HCT116 (cell line): ENCODE data around the gene CD83. TPM values are rescaled to one million over a fixed set of nuclear protein-coding genes. Genes with fewer than 3 reads are reported as not detected.

ENCODE experiments used
- ATAC-seq: fragments of 200-7000 bp; cut with Tn5 transposase; 2 replicates; pipeline ENCODE4 v1.9.1; 2020; ENCODE audit warnings: mild to moderate bottlenecking, moderate library complexity
- BruUV-seq: library from RNA; stranded (reverse); fragments of 400-500 nt; replicated peaks from 2 replicates; lab custom pipeline; 2021; lab: Mats Ljungman, UMichigan
- CTCF ChIA-PET: fragments of 300-600 bp; sonication (Branson Sonifier 250); formaldehyde crosslinking; loops from one replicate; lab custom pipeline; 2021; ENCODE audit warnings: antibody characterized with exemption; lab: Charles Lee
- POLR2A ChIA-PET: fragments of 300-600, 350-600 bp; sonication (Branson Sonifier 250); formaldehyde crosslinking; loops from one replicate; lab custom pipeline; 2021; ENCODE audit warnings: antibody characterized with exemption; lab: Charles Lee
- RAD21 ChIA-PET, 2 experiments: fragments of 300-600 bp; sonication (Branson Sonifier 250); formaldehyde crosslinking; loops; one replicate each; lab custom pipeline; 2023; ENCODE audit warnings: low total read pairs in 2 of 2; ENCODE audit not compliant: uncharacterized antibody in 2 of 2, unreplicated experiment in 2 of 2, low non-redundant PET in 1 of 2; lab: Charles Lee
- DNase-seq: peaks from one replicate; pipeline ENCODE4 v3.0.0-alpha.2; 2010; ENCODE audit warnings: low read depth, low spot score
- H2AFZ ChIP-seq: fragments of 200-600 bp; shearing (Covaris generic), sonication (generic); 2 replicates; pipeline ENCODE4 v1.6.1; 2017; ENCODE audit warnings: low read depth, mixed run types, mixed read lengths, antibody characterized with exemption, low read length; ENCODE audit not compliant: poor library complexity, severe bottlenecking
- H3K27ac ChIP-seq: 2 replicates; pipeline ENCODE4 v1.5.1; 2012; ENCODE audit warnings: low read depth, low read length
- H3K27me3 ChIP-seq: fragments of 200-600 bp; sonication (generic); 2 replicates; pipeline ENCODE4 v1.6.1; 2016; ENCODE audit warnings: mixed run types, low read length, mixed read lengths; ENCODE audit not compliant: insufficient read depth
- H3K36me3 ChIP-seq, 2 experiments: fragments of 200-500 bp in 1 of 2; fragments of 200-600 bp in 1 of 2; sonication (Bioruptor generic) in 1 of 2; sonication (generic) in 1 of 2; 2 replicates each; pipeline versions ENCODE4 v1.5.1 to v1.6.1; 2014 to 2016; ENCODE audit warnings: low read length in 2 of 2, inconsistent platforms in 1 of 2, mixed read lengths in 1 of 2, mixed run types in 1 of 2; ENCODE audit not compliant: insufficient read depth in 2 of 2, control insufficient read depth in 1 of 2
- H3K4me1 ChIP-seq, 2 experiments: fragments of 200-600 bp in 1 of 2; sonication (generic) in 1 of 2; 2 replicates each; pipeline versions ENCODE4 v1.5.1 to v1.6.1; 2012 to 2017; ENCODE audit warnings: low read length in 2 of 2, inconsistent platforms in 1 of 2, mild to moderate bottlenecking in 1 of 2, mixed read lengths in 1 of 2, mixed run types in 1 of 2, moderate library complexity in 1 of 2; ENCODE audit not compliant: insufficient read depth in 2 of 2, control insufficient read depth in 1 of 2
- H3K4me2 ChIP-seq: fragments of 200-600 bp; sonication (generic); 2 replicates; pipeline ENCODE4 v1.6.1; 2017; ENCODE audit warnings: mixed run types, low read length, mixed read lengths
- H3K4me3 ChIP-seq, 2 experiments: fragments of 200-600 bp in 1 of 2; sonication (generic) in 1 of 2; replicated peaks in 1 of 2; 2 replicates each; pipeline ENCODE4 v1.5.1; 2011 to 2016; ENCODE audit warnings: low read length in 2 of 2, control low read depth in 1 of 2, low read depth in 1 of 2, mild to moderate bottlenecking in 1 of 2, mixed read lengths in 1 of 2, mixed run types in 1 of 2
- H3K79me2 ChIP-seq: fragments of 200-600 bp; sonication (generic); 2 replicates; pipeline ENCODE4 v1.6.1; 2017; ENCODE audit warnings: mild to moderate bottlenecking, mixed run types, low read length, moderate library complexity, mixed read lengths; ENCODE audit not compliant: insufficient read depth
- H3K9ac ChIP-seq: fragments of 200-600 bp; sonication (generic); 2 replicates; pipeline ENCODE4 v1.6.1; 2016; ENCODE audit warnings: low read length, mixed read lengths
- H3K9me2 ChIP-seq: fragments of 200-600 bp; sonication (generic), shearing (Covaris generic); 2 replicates; pipeline ENCODE4 v1.6.1; 2017; ENCODE audit warnings: mixed run types, mild to moderate bottlenecking, moderate library complexity; ENCODE audit not compliant: insufficient read depth
- H3K9me3 ChIP-seq, 2 experiments: fragments of 200-500 bp in 1 of 2; fragments of 200-600 bp in 1 of 2; sonication (Bioruptor generic) in 1 of 2; sonication (generic) in 1 of 2; 2 replicates each; pipeline ENCODE4 v1.6.1; 2014 to 2017; ENCODE audit warnings: low read length in 2 of 2, mixed read lengths in 2 of 2, inconsistent platforms in 1 of 2, low read depth in 1 of 2, mild to moderate bottlenecking in 1 of 2, mixed run types in 1 of 2, moderate library complexity in 1 of 2; ENCODE audit not compliant: control insufficient read depth in 1 of 2, insufficient read depth in 1 of 2
- H4K20me1 ChIP-seq: fragments of 200-600 bp; sonication (generic), shearing (Covaris generic); 2 replicates; pipeline ENCODE4 v1.6.1; 2017; ENCODE audit warnings: mixed run types, mild to moderate bottlenecking, moderate library complexity; ENCODE audit not compliant: insufficient read depth
- CBX3 ChIP-seq: IDR thresholded peaks from 2 replicates; pipeline ENCODE4 v1.6.1; 2012; ENCODE audit warnings: low read depth
- CTCF ChIP-seq, 3 experiments: fragments of 200-600 bp in 1 of 3; sonication (generic) in 1 of 3; IDR thresholded peaks in 2 of 3; conservative IDR thresholded peaks in 1 of 3; 2 replicates each; pipeline ENCODE4 v1.5.1; 2012 to 2017; ENCODE audit warnings: low read depth in 2 of 3, low read length in 2 of 3, antibody characterized with exemption in 1 of 3, borderline replicate concordance in 1 of 3, control low read depth in 1 of 3, mild to moderate bottlenecking in 1 of 3, mixed read lengths in 1 of 3, mixed run types in 1 of 3, moderate library complexity in 1 of 3; ENCODE audit not compliant: insufficient read depth in 1 of 3
- EGR1 ChIP-seq: IDR thresholded peaks from 2 replicates; pipeline ENCODE4 v1.6.1; 2012; ENCODE audit warnings: low read depth
- SP1 ChIP-seq: IDR thresholded peaks from 2 replicates; pipeline ENCODE4 v1.6.1; 2012; ENCODE audit warnings: low read depth
- SRF ChIP-seq: IDR thresholded peaks from 2 replicates; pipeline ENCODE4 v1.6.1; 2012; ENCODE audit warnings: low read depth
- ZBTB33 ChIP-seq: IDR thresholded peaks from 2 replicates; pipeline ENCODE4 v1.6.1; 2011; ENCODE audit warnings: mild to moderate bottlenecking, low read length, moderate library complexity; ENCODE audit not compliant: insufficient replicate concordance; ENCODE audit errors: extremely low read depth
- intact Hi-C: fragments of 100-400 bp; cut with micrococcal nuclease; formaldehyde crosslinking; loops from 2 replicates; pipeline ENCODE4 v1.10.0; 2022
- total RNA-seq: library from RNA; stranded (reverse); gene quantifications from one replicate; pipeline ENCODE4 v1.2.1, GENCODE V29; 2021; ENCODE audit not compliant: unreplicated experiment

Gene CD83
- total RNA-seq, 1 experiment from 2014 or later: 6.0 TPM

DNA sequence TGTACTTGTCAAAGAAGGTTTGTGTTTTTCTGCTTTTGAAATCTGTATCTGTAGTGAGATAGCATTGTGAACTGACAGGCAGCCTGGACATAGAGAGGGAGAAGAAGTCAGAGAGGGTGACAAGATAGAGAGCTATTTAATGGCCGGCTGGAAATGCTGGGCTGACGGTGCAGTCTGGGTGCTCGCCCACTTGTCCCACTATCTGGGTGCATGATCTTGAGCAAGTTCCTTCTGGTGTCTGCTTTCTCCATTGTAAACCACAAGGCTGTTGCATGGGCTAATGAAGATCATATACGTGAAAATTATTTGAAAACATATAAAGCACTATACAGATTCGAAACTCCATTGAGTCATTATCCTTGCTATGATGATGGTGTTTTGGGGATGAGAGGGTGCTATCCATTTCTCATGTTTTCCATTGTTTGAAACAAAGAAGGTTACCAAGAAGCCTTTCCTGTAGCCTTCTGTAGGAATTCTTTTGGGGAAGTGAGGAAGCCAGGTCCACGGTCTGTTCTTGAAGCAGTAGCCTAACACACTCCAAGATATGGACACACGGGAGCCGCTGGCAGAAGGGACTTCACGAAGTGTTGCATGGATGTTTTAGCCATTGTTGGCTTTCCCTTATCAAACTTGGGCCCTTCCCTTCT lies 18.4 kb downstream of the CD83 start:
- no peak overlapping the region for H3K9ac ChIP-seq
- RAD21 ChIA-PET: no interaction called here
- no peak for ATAC-seq

More for the DNA sequence above, 18.4 kb downstream of the CD83 start:
- Histone ChIP-seq H3K79me2 (no peaks in the 10 kb centered on the region), H2AFZ (no peak overlapping the region), H3K4me1 (no peaks in the 10 kb centered on the region), H3K9me3 (no peaks in the 10 kb centered on the region), H3K27ac (no peak overlapping the region), H3K4me3 (no peak overlapping the region), H4K20me1 (no peaks in the 10 kb centered on the region), H3K36me3 (peaks cover 2 to 4% of the 10 kb centered on the region in 2 experiments; a peak in 1 of 4 replicates), H3K27me3 (no peaks in the 10 kb centered on the region), H3K9me2 (no peaks in the 10 kb centered on the region), H3K4me2 (no peak overlapping the region)
- TF ChIP-seq CTCF (IDR thresholded peaks at IDR 0.05 in 2 of 3, conservative IDR thresholded peaks at IDR 0.05 in 1 of 3; ENCODE audit: borderline replicate concordance in 1 of 3, insufficient read depth in 1 of 3, low read depth in 2 of 3, low read length in 2 of 3) (no peak), CBX3 (no peak), SP1 (no peak), ZBTB33 (no peak), EGR1 (no peak), SRF (no peak)
- no peak for DNase-seq
- CTCF ChIA-PET: no interaction called here
- BruUV-seq: no TSS peak
- intact Hi-C loops: no loop called here
- POLR2A ChIA-PET: no interaction called here
